Prostate gland (tissue), 2 donors: Measurements from ENCODE around the gene HOXC6. TPM values are rescaled to one million over a fixed set of nuclear protein-coding genes. Genes with fewer than 3 reads are reported as not detected.
A peak's percentile ranks its signal among the peaks of the same experiment; 100 is the strongest.

Source experiments
- DNase-seq: peaks from one replicate; pipeline ENCODE4 v3.0.0-alpha.2; 2019; ENCODE audit warnings: low spot score
- H3K27ac ChIP-seq, 2 donors: fragments of 200-600 bp; sonication (generic); 2 replicates each; pipeline ENCODE4 v1.5.1; 2017 to 2019
- H3K27me3 ChIP-seq: fragments of 200-600 bp; sonication (generic); replicated peaks from 2 replicates; pipeline ENCODE4 v1.5.1; 2019; ENCODE audit not compliant: insufficient read depth
- H3K36me3 ChIP-seq, 2 donors: fragments of 200-600 bp; sonication (generic); 1 replicate in 1 of 2; 2 replicates in 1 of 2; pipeline versions ENCODE4 v1.5.1 to v1.8.1; 2017 to 2019
- H3K4me1 ChIP-seq: fragments of 200-600 bp; sonication (generic); replicated peaks from 2 replicates; pipeline ENCODE4 v1.5.1; 2019
- H3K4me3 ChIP-seq, 2 donors: fragments of 200-600 bp; sonication (generic); 2 replicates each; pipeline ENCODE4 v1.5.1; 2017 to 2019
- H3K9me3 ChIP-seq: fragments of 200-600 bp; sonication (generic); 2 replicates; pipeline ENCODE4 v1.5.1; 2017
- POLR2A ChIP-seq: fragments of 450-650 bp; IDR thresholded peaks from one replicate; pipeline ENCODE4 v1.6.1; 2016; ENCODE audit warnings: antibody characterized with exemption, mild to moderate bottlenecking
- POLR2AphosphoS5 ChIP-seq: sonication (generic); formaldehyde crosslinking; IDR thresholded peaks from one replicate; pipeline ENCODE4 v1.6.1; 2017; ENCODE audit warnings: antibody characterized with exemption
- WGBS: methylation state at CpG from one replicate; pipeline ENCODE4 v1.1.5; 2018; 5-methylcytosine and 5-hydroxymethylcytosine counted together
- intact Hi-C: fragments of 100-400 bp; cut with DNase I; formaldehyde crosslinking; loops from one replicate; pipeline ENCODE4 v1.14.2; 2022
- total RNA-seq, 2 donors: library from RNA; depleted of rRNA; stranded (reverse); fragments of >200 nt; gene quantifications; one replicate each; pipeline ENCODE4 v1.1.0, GENCODE V29; 2016
- TF ChIP-seq, protein P1 (sequence below), 4 experiments: fragments of 200-600 bp in 2 of 4; fragments of 450-650 bp in 2 of 4; sonication (generic) in 2 of 4; IDR thresholded peaks; 1 replicate in 3 of 4; 2 replicates in 1 of 4; pipeline ENCODE4 v1.5.1; 2016 to 2019; ENCODE audit warnings: antibody characterized with exemption in 4 of 4, mild to moderate bottlenecking in 2 of 4, moderate library complexity in 2 of 4

HOXC6 gene
- total RNA-seq, 2 donors from 2014 or later = 1.3 TPM; not detected in 1

GRCh38 chr12:53987787-53988230 lies 40.4 kb upstream of the HOXC6 start:
- Histone ChIP-seq H3K36me3 (no peaks in the 10 kb centered on the region), H3K9me3 (no peaks in the 10 kb centered on the region), H3K27ac (no peak overlapping the region), H3K4me1 (no peaks in the 10 kb centered on the region), H3K27me3 (peaks cover 79% of the 10 kb centered on the region), H3K4me3 (no peak overlapping the region)
- TF ChIP-seq, protein P1, sequence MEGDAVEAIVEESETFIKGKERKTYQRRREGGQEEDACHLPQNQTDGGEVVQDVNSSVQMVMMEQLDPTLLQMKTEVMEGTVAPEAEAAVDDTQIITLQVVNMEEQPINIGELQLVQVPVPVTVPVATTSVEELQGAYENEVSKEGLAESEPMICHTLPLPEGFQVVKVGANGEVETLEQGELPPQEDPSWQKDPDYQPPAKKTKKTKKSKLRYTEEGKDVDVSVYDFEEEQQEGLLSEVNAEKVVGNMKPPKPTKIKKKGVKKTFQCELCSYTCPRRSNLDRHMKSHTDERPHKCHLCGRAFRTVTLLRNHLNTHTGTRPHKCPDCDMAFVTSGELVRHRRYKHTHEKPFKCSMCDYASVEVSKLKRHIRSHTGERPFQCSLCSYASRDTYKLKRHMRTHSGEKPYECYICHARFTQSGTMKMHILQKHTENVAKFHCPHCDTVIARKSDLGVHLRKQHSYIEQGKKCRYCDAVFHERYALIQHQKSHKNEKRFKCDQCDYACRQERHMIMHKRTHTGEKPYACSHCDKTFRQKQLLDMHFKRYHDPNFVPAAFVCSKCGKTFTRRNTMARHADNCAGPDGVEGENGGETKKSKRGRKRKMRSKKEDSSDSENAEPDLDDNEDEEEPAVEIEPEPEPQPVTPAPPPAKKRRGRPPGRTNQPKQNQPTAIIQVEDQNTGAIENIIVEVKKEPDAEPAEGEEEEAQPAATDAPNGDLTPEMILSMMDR (IDR thresholded peaks at IDR 0.05) = no peak
- TF ChIP-seq POLR2A (no peak), POLR2AphosphoS5 (no peak)
- WGBS = 28% methylated on average over 4 of the region's 4 CpGs
- DNase-seq = no peak
- intact Hi-C loops = no loop called here

GRCh38 chr12:53988541-53989226 lies 39.6 kb upstream of the HOXC6 start:
- Histone ChIP-seq H3K27me3 (peaks cover 78% of the 10 kb centered on the region), H3K27ac (no peak overlapping the region), H3K4me1 (no peaks in the 10 kb centered on the region), H3K9me3 (no peaks in the 10 kb centered on the region), H3K36me3 (no peaks in the 10 kb centered on the region), H3K4me3 (no peak overlapping the region)
- intact Hi-C loops = no loop called here
- TF ChIP-seq POLR2A = no peak
- TF ChIP-seq POLR2AphosphoS5 = no peak
- TF ChIP-seq, protein P1 (IDR thresholded peaks at IDR 0.05) = no peak
- no peak for DNase-seq
- 15% methylated on average over 5 of the region's 5 CpGs for WGBS

- no peak overlapping the region for H3K4me3 ChIP-seq
- no peaks in the 10 kb centered on the region for H3K36me3 ChIP-seq
- WGBS = 9% methylated on average over 28 of the region's 28 CpGs
- peaks cover 74% of the 10 kb centered on the region for H3K27me3 ChIP-seq
- TF ChIP-seq POLR2AphosphoS5 = no peak
- TF ChIP-seq, protein P1 (IDR thresholded peaks at IDR 0.05) = peak in 2 of 4 experiments; percentile 14 to 52
- no peak for TF ChIP-seq POLR2A
- H3K27ac ChIP-seq = no peak overlapping the region
- no peaks in the 10 kb centered on the region for H3K9me3 ChIP-seq
- intact Hi-C loops = no loop called here
- no peaks in the 10 kb centered on the region for H3K4me1 ChIP-seq
- DNase-seq = peak; percentile 30
Measured at GRCh38 chr12:53989227-53990113, 38.8 kb upstream of the HOXC6 start.

GRCh38 chr12:53990311-53991076 lies 37.7 kb upstream of the HOXC6 start:
- no peaks in the 10 kb centered on the region for H3K36me3 ChIP-seq
- H3K4me1 ChIP-seq = no peaks in the 10 kb centered on the region
- no peaks in the 10 kb centered on the region for H3K9me3 ChIP-seq
- no peak for DNase-seq
- TF ChIP-seq, protein P1 (IDR thresholded peaks at IDR 0.05) = no peak
- TF ChIP-seq POLR2A (no peak), POLR2AphosphoS5 (no peak)
- intact Hi-C loops = no loop called here
- 5% methylated on average over 27 of the region's 27 CpGs for whole genome bisulfite sequencing
- H3K27ac ChIP-seq = no peak overlapping the region
- no peak overlapping the region for H3K4me3 ChIP-seq
- H3K27me3 ChIP-seq = peaks cover 73% of the 10 kb centered on the region
